ENCODE measurements around the gene P2RX1. TPM values are rescaled to one million over a fixed set of nuclear protein-coding genes. Genes with fewer than 3 reads are reported as not detected.

The P2RX1 gene
- total RNA-seq, 1 experiment from 2014 or later: not detected

DNA sequence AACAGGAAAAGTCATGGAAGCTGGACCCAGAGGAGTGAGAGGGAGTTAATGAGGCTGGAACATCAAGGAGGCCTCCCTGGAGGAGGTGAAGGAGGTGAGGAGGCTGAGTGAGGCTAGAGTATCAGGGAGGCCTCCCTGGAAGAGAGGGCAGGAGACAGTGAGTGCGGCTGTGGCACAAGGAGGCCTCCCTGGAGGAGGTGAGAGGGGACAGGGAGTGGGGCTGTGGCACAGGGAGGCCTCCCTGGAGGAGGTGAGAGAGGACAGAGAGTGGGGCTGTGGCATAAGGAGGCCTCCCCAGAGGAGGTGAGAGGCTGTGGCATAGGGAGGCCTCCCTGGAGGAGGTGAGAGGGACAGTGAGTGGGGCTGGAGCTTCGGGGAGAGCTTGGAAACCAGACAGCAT is 28.9 kb downstream of the P2RX1 start:
- H3K4me3 Mint-ChIP-seq: no peak overlapping the region
- Histone ChIP-seq H3K23me2 (ENCODE audit: insufficient read length, low read depth, low read length, poor library complexity, severe bottlenecking) (peaks cover 6% of the 10 kb centered on the region), H2BK15ac (ENCODE audit: low read depth, low read length) (no peak overlapping the region), H2BK20ac (ENCODE audit: low read depth, low read length, poor library complexity, severe bottlenecking) (no peak overlapping the region), H3K9ac (ENCODE audit: extremely low read depth, insufficient read length, low read length) (no peak overlapping the region), H3K9me3 (ENCODE audit: control insufficient read depth, low read depth, low read length) (no peaks in the 10 kb centered on the region), H4K5ac (ENCODE audit: insufficient read length, low read depth, low read length) (no peak overlapping the region), H3K27me3 (ENCODE audit: insufficient read depth, low read length) (no peaks in the 10 kb centered on the region), H4K91ac (ENCODE audit: insufficient read length, low read depth, low read length) (no peak overlapping the region), H3K4me1 (ENCODE audit: insufficient read depth, low read length) (peaks cover 2% of the 10 kb centered on the region; the same call in 1 of the 2 replicates), H2BK5ac (ENCODE audit: insufficient read length, low read length) (no peak overlapping the region), H3K14ac (ENCODE audit: insufficient read depth, low read length) (no peak overlapping the region), H3K4me2 (ENCODE audit: insufficient read depth, insufficient read length, low read length) (no peak overlapping the region), H4K20me1 (ENCODE audit: control insufficient read depth, insufficient read depth, insufficient read length) (no peaks in the 10 kb centered on the region), H2BK120ac (ENCODE audit: low read depth, low read length, poor library complexity, severe bottlenecking) (no peak overlapping the region), H3K4ac (ENCODE audit: low read depth, low read length) (no peak overlapping the region; the same call in 1 of the 2 replicates), H3T11ph (ENCODE audit: low read length) (no peak overlapping the region), H2AK5ac (ENCODE audit: insufficient read length, low read length) (no peak overlapping the region), H3K56ac (ENCODE audit: insufficient read length, low read depth, low read length) (no peak overlapping the region), H3K79me2 (ENCODE audit: insufficient read depth, low read length) (no peaks in the 10 kb centered on the region), H3K18ac (ENCODE audit: insufficient read length, low read depth, low read length) (no peak overlapping the region), H3K23ac (ENCODE audit: insufficient read length, low read depth, low read length) (no peak overlapping the region), H3K79me1 (ENCODE audit: insufficient read depth, low read depth, low read length, poor library complexity, severe bottlenecking) (no peaks in the 10 kb centered on the region), H2BK12ac (ENCODE audit: insufficient read length, low read depth, low read length) (no peak overlapping the region), H2AFZ (ENCODE audit: low read length) (no peak overlapping the region), H4K8ac (replicated peaks; ENCODE audit: insufficient read length, low read depth, low read length) (no peak overlapping the region), H3K27ac (ENCODE audit: insufficient read length, low read depth, low read length) (no peak overlapping the region)
- H3K27ac Mint-ChIP-seq: no peak overlapping the region
- no CpG with 5 or more reads among the region's 2 CpGs for WGBS (ENCODE audit: extremely low coverage, insufficient read length, low lambda C conversion rate)
- H3K36me3 Mint-ChIP-seq (ENCODE audit: insufficient read depth in 1 of 3, low read depth in 3 of 3): peaks cover 0 to 7% (median 1%) of the 10 kb centered on the region in 3 experiments; a peak in 4 of 7 replicates
- no peaks in the 10 kb centered on the region for H3K9me3 Mint-ChIP-seq
- no peak for DNase-seq
- TF ChIP-seq CTCF (conservative IDR thresholded peaks at IDR 0.05): no peak
- peaks cover 22 to 44% of the 10 kb centered on the region in 2 experiments for H3K4me1 Mint-ChIP-seq
- H3K27me3 Mint-ChIP-seq (ENCODE audit: low read depth): peaks cover 8% of the 10 kb centered on the region
